Cardiac muscle cell (in vitro differentiated cells and primary cell): ENCODE measurements around the gene UBL7. TPM values are rescaled to one million over a fixed set of nuclear protein-coding genes. Genes with fewer than 3 reads are reported as not detected.

Experiments used
- DNase-seq, 2 donors: peaks; one replicate each; pipeline versions ENCODE4 v3.0.0 to v3.0.0-alpha.2; 2010 to 2017; ENCODE audit warnings: low read depth in 1 of 2, low spot score in 1 of 2
- H3K27ac ChIP-seq: fragments of 200-600 bp; sonication (generic); 2 replicates; pipeline ENCODE4 v1.5.1; 2016
- H3K27me3 ChIP-seq: fragments of 200-600 bp; sonication (generic); 2 replicates; pipeline ENCODE4 v1.6.0; 2016; ENCODE audit warnings: control low read depth
- H3K36me3 ChIP-seq: fragments of 200-600 bp; sonication (generic); 2 replicates; pipeline ENCODE4 v1.5.1; 2016; ENCODE audit warnings: control low read depth
- H3K4me1 ChIP-seq: fragments of 200-600 bp; sonication (generic); 2 replicates; pipeline ENCODE4 v1.8.1; 2017; ENCODE audit warnings: low read depth, mild to moderate bottlenecking, mixed run types
- H3K4me3 ChIP-seq: fragments of 200-600 bp; sonication (generic); 2 replicates; pipeline ENCODE4 v1.5.1; 2016; ENCODE audit warnings: mild to moderate bottlenecking
- H3K9me3 ChIP-seq: fragments of 200-600 bp; sonication (generic); 2 replicates; pipeline ENCODE4 v1.5.1; 2017; ENCODE audit warnings: low read depth, mild to moderate bottlenecking, control low read depth
- polyA plus RNA-seq: library from polyadenylated mRNA; unstranded; fragments of >200 nt; fragmentation: Nextera tagmentation; extraction: Ambion mirVana; gene quantifications from 2 replicates; pipeline ENCODE4 v1.2.1, GENCODE V29; 2016
- total RNA-seq: library from RNA; depleted of rRNA; stranded (reverse); fragments of >200 nt; gene quantifications from 2 replicates; pipeline ENCODE4 v1.2.3, GENCODE V29; 2016
- TF ChIP-seq, protein P1 (sequence below): IDR thresholded peaks from 2 replicates; pipeline ENCODE4 v1.5.1; 2012; ENCODE audit warnings: low read depth, mild to moderate bottlenecking, low read length

UBL7 gene
- total and polyA plus RNA-seq, 2 experiments from 2014 or later = 74.3 to 135 TPM

DNA sequence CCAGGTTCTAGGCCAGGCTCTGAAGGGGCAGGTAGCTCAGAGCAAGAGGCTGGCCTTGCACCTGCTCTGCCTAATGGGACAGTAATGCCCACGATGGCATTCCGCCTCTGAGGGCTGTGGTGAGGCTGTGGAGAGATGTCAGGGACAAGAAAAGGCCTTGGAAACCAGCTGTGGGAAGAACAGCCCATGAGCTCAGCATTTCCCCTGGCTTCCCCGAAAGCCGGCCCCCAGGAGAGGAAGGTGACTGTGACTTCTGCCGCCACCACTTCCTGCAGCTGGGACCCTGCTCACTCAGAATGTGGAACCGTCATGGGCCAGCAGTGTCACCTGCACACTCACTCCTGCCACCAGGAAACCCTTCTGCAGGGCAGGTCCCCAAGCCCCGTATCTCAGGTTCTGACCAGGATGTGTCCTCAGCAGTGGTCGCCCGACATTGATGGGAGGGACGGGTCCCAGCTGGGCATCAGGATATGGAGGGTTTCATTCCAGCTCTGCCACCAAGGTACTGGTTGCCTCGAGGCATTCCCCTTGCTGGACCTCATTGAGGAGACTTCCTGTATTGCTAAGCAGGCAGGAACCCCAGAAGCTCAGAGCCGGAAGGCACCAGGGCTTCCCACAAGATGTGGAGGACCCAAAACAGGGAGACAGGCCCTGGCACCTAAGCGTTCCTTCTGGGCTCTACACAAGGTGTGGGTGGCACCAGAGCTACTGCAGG, 57.9 kb downstream of the UBL7 start:
- H3K27ac ChIP-seq = no peak overlapping the region
- TF ChIP-seq, protein P1, sequence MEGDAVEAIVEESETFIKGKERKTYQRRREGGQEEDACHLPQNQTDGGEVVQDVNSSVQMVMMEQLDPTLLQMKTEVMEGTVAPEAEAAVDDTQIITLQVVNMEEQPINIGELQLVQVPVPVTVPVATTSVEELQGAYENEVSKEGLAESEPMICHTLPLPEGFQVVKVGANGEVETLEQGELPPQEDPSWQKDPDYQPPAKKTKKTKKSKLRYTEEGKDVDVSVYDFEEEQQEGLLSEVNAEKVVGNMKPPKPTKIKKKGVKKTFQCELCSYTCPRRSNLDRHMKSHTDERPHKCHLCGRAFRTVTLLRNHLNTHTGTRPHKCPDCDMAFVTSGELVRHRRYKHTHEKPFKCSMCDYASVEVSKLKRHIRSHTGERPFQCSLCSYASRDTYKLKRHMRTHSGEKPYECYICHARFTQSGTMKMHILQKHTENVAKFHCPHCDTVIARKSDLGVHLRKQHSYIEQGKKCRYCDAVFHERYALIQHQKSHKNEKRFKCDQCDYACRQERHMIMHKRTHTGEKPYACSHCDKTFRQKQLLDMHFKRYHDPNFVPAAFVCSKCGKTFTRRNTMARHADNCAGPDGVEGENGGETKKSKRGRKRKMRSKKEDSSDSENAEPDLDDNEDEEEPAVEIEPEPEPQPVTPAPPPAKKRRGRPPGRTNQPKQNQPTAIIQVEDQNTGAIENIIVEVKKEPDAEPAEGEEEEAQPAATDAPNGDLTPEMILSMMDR = no peak
- H3K4me1 ChIP-seq = peaks cover 10% of the 10 kb centered on the region
- DNase-seq = no peak
- H3K27me3 ChIP-seq = no peaks in the 10 kb centered on the region
- H3K36me3 ChIP-seq = no peaks in the 10 kb centered on the region
- no peak overlapping the region for H3K4me3 ChIP-seq
- no peaks in the 10 kb centered on the region for H3K9me3 ChIP-seq

GRCh38 chr15:74402337-74402841, 58.6 kb downstream of the UBL7 start:
- Histone ChIP-seq H3K9me3 (no peaks in the 10 kb centered on the region), H3K27me3 (no peaks in the 10 kb centered on the region), H3K27ac (no peak overlapping the region), H3K4me3 (no peak overlapping the region), H3K36me3 (no peaks in the 10 kb centered on the region), H3K4me1 (peaks cover 10% of the 10 kb centered on the region)
- no peak for DNase-seq
- TF ChIP-seq, protein P1 = no peak

DNA sequence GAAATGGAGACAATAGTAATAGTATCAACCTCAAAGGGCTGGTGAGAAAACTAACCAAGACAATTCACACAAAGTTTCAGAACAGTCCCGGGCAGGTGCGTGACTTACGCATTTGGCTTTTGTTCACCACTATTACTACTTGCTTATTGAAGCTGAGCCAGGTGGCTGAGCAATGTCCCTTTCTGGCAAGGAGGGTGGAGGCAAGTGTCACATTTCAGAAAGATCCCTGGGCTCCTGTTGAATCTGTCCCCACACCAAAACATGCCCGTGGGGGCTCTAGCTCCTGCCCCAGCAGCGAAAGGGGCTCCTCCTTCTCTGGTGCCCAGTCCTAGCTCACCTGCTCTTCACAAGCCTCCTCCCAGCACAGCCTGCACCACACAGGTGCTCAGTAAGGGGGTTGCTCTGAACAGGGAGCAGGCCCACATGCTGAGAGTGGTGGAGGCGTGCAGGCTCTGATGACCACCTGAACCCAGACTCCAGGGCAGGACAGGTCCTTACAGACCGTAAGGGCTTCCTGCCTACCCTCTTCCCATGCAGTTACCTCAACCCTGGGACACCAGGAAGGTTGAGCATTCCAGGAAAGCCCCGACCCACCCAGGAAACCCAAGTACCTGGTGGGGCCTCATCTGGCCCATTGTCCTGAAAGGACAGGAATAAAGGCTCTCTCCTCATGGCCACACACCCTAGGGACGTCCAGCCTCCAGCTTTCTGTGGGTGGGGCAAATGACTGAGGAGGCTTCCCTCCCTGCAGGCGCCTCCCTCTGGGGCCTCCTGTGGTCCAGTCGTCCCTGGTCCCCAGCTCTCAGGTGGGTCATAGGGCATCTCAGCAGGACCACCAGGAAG, 59.8 kb downstream of the UBL7 start:
- TF ChIP-seq, protein P1 = no peak
- DNase-seq = no peak
- H3K4me1 ChIP-seq = peaks cover 17% of the 10 kb centered on the region

GRCh38 chr15:74400313-74400860, 60.6 kb downstream of the UBL7 start:
- Histone ChIP-seq H3K27me3 (no peaks in the 10 kb centered on the region), H3K4me1 (peaks cover 23% of the 10 kb centered on the region)

More for the DNA sequence above, 59.8 kb downstream of the UBL7 start:
- no peaks in the 10 kb centered on the region for H3K9me3 ChIP-seq
- no peaks in the 10 kb centered on the region for H3K36me3 ChIP-seq
- no peak overlapping the region for H3K27ac ChIP-seq
- H3K4me3 ChIP-seq = no peak overlapping the region
- H3K27me3 ChIP-seq = no peaks in the 10 kb centered on the region

More at GRCh38 chr15:74400313-74400860, 60.6 kb downstream of the UBL7 start:
- Histone ChIP-seq H3K4me3 (no peak overlapping the region), H3K9me3 (no peaks in the 10 kb centered on the region), H3K27ac (no peak overlapping the region), H3K36me3 (no peaks in the 10 kb centered on the region)
- TF ChIP-seq, protein P1 = no peak
- DNase-seq = no peak
